Kidney epithelial cell (primary cell): Measurements from ENCODE around the gene EDEM2. TPM values are rescaled to one million over a fixed set of nuclear protein-coding genes. Genes with fewer than 3 reads are reported as not detected.

ENCODE experiments used
- DNase-seq: peaks from one replicate; pipeline ENCODE4 v3.0.0-alpha.2; 2010; ENCODE audit warnings: low read depth
- H3K27me3 ChIP-seq: 2 replicates; pipeline ENCODE4 v1.6.0; 2011; ENCODE audit warnings: low read length; ENCODE audit not compliant: control insufficient read depth, insufficient read depth
- H3K36me3 ChIP-seq: 2 replicates; pipeline ENCODE4 v1.5.1; 2011; ENCODE audit warnings: low read length; ENCODE audit not compliant: control insufficient read depth, insufficient read depth
- H3K4me3 ChIP-seq: 2 replicates; pipeline ENCODE4 v1.5.1; 2011; ENCODE audit warnings: low read depth, mild to moderate bottlenecking, control low read depth, low read length
- CTCF ChIP-seq: IDR thresholded peaks from 2 replicates; pipeline ENCODE4 v1.5.1; 2011; ENCODE audit warnings: mild to moderate bottlenecking, moderate library complexity, low read length, control low read depth, inconsistent platforms; ENCODE audit not compliant: insufficient read depth, poor library complexity, severe bottlenecking
- total RNA-seq: library from RNA; depleted of rRNA; stranded (reverse); fragments of >200 nt; gene quantifications from 2 replicates; pipeline ENCODE4 v1.2.3, GENCODE V29; 2015

The EDEM2 gene
- total RNA-seq, 1 donor from 2014 or later = 34.7 TPM

GRCh38 chr20:35066194-35066593, 80.9 kb downstream of the EDEM2 start:
- Histone ChIP-seq H3K36me3 (no peaks in the 10 kb centered on the region), H3K4me3 (no peak overlapping the region), H3K27me3 (no peaks in the 10 kb centered on the region)
- no peak for DNase-seq
- TF ChIP-seq CTCF = no peak

Other genes starting within 250 kb of the EDEM2 start
- 64.8 and 71.8 TPM in 2 replicates for gene GSS, start 191.5 kb downstream of the EDEM2 start, total RNA-seq
- 0.04 and 0.21 TPM in 2 replicates for gene MYH7B, start 191.5 kb downstream of the EDEM2 start, total RNA-seq
- 78.8 and 99.3 TPM in 2 replicates for gene TRPC4AP, start 54.5 kb downstream of the EDEM2 start, total RNA-seq
- 15.6 and 25.6 TPM in 2 replicates for gene PROCR, start 24.7 kb upstream of the EDEM2 start, total RNA-seq
- 6.9 and 7.5 TPM in 2 replicates for gene MMP24, start 79.4 kb upstream of the EDEM2 start, total RNA-seq
- gene MMP24OS, start 130.8 kb upstream of the EDEM2 start, total RNA-seq = 17.5 and 19.3 TPM in 2 replicates
- gene EIF6, start 137.4 kb upstream of the EDEM2 start, total RNA-seq = 284 and 332 TPM in 2 replicates
- not detected in 2 replicates for gene FAM83C, start 145.1 kb upstream of the EDEM2 start, total RNA-seq